ENCODE results near the gene ZNF135.

The ZNF135 gene

DNA sequence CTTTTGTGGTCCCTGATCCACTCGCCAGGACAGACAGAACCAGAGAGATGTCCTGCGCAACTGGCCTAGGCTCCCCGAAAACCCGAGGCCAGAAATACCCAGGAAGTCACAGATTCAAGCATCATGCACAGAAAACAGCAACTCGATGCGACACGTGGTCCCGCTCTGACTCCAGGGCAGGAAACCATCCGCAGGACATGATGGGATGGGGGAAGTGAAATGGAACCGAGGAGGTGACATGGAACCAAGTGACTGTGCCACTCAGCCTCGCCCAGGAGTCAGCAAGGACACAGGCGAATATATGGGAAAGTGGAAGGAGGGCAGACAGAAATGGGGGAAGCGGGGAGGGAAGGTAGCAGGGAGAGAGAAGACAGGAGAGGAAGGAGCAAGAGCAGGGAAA is 37.8 kb downstream of the ZNF135 start:
- DNase-seq, result no peak

DNA sequence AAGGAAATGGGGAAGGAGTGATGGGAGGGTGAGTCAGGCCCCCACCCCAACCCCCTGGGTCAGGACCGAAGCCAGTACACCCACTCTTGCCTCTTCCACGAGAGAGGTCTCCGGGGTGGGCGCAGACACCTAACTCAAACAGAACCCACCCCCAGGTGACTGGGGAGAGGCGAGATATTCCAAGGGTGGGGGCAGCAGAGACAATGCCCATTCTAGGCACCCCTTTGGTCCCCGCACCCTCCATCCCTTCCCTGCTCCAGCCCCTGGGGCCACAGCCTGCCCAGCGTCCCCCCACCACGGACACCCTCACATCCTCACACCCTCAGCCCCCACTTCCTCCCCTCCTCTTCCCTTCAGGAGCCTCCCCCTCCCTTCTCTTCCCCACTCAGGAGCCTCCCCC is 38.3 kb downstream of the ZNF135 start:
- no peak for DNase-seq

DNA sequence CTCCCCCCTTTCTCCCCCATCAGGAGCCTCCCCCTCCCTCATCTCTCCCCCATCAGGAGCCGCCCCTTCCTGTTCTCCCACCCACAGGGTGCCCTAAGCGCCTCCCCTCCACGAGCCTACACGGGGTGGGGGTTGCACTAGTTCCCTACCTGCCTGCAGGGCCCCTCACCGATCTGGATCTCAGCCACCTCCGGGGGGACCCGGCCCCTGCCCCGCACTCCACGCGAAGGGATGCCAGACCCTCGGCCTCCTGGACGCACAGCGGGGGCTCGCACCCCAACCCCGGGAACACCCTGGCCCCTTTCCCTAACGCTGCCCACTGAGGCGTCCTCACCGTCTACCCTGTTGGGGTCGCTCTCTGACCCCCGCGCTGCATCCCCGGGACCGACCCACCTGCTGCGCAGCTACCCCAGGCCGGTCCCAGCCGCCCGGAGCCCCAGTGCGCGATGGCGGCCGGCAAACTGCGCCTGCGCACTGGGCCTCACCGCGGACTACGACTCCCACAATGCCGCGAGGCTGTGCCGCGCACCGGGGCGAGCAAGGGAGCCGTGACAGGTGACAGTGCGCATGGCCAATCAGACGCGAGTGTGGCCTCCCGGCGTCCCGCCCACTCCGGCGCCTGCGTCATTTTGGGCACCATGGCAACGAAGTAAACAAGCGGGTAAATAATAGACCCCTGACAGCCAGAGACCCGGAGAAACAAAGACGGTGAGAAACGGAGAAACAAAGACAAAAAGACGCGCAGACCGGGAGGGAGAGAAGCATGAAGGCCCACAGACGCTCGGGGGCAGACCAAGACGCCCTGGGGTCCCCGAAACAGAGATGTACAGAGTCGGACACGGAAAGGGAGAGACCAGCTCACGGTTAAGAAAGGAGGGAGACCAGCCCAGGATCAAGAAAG is 38.9 kb downstream of the ZNF135 start, which contains the start of gene ZSCAN18:
ZSCAN18 (minus strand) TSS at position 451 of the 901 bp plus-strand sequence. CDS start 7,964 bp downstream, outside the sequence.
- DNase-seq, result peak; percentile 96

DNA sequence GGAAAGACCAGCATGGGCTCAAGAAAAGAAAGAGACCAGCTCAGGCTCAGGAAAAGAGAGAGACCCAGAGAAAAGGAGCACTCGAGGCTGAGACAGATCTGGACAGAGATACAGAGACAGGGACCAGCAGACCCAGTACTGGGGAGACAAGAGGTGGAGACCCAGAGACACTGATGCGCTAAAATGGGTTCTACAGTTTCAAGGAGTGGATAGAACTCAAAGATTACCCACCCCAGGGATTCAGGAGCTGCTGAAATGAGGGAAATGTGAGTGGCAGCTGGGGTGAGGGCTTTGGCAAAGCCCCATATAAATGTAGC is 39.6 kb downstream of the ZNF135 start:
- DNase-seq, result no peak

DNA sequence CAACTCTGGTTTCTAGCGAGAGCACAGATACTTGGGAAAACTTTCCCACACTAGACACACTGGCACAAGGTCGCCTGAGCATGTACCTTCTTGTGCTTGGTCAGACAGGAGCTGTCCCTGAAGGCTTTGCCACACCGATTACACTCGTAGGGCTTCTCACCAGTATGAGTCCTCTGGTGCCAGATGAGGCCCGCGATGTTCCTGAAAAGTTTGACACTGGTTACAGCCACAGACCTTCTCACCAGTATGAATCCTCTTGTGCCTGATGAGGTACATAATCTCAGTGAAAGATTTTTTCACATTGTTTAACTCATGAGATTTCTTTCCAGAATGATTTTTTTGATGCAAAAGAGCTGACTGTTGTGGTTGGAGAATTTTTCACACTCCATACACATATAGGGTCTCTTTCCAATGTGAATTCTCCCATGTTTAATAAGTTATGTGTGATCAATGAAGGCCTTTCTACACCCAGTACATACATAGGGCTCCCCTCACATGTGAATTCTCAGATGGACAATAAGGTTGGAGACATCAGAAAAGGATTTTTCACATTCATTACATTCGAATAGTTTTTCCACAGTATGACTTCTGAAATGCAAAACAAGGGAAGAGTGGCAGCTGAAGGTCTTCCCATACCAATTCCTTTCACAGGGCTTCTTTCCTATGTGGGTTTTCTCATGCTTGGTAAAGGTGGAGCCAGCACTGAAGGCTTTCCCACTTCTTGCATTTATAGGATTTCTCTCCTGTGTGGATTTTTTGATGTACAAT is 48.9 kb downstream of the ZNF135 start:
- DNase-seq, result no peak

DNA sequence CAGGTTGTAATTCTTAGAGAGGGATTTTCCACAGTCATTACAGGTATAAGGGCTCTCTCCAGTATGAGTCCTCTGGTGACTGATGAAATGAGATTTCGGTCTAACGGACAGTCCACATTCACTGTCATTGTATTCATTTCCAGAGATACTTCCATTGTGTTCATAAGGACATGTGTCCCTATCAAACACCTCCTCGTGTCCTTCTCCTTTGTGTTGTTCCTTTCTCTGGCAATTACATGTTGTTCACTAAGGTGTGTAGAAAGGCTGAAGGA is 49.4 kb downstream of the ZNF135 start:
- DNase-seq, result no peak

DNA sequence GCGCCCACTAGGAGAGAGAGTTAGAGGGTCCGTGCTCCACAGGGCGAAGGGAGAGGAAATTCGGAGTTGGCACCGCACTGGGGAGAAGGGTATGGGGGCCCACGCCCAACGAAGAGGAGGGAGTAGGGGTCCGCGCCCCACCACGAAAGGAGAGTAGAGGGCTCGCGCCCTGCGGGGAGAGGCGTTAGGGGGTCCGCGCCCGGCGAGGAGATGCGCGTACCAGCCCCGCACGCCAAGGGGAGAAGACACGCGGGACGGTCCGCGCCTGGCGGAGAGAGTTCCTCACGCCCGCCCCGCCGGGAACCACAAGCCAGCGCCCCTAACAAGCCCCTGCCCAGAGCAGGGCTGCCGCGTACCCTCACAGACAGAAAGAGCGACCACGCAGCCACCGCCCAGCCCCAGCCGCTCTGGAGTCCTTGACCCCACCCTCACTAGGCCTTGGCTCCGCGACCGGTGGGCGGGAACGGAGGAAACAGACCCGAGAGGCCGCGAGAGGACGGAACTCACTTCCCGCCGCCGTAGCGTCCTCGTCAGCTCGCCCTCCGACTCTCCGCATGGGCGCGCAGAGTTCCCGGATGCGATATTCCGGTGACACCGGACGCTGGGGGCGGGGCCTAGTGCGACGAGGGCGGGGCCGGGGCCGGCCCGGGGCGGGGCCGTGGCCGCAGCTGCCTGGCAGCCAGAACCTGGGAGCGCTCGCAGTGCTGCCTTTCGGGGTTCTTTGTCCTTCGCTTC is 58.9 kb downstream of the ZNF135 start:
- DNase-seq, result no peak

DNA sequence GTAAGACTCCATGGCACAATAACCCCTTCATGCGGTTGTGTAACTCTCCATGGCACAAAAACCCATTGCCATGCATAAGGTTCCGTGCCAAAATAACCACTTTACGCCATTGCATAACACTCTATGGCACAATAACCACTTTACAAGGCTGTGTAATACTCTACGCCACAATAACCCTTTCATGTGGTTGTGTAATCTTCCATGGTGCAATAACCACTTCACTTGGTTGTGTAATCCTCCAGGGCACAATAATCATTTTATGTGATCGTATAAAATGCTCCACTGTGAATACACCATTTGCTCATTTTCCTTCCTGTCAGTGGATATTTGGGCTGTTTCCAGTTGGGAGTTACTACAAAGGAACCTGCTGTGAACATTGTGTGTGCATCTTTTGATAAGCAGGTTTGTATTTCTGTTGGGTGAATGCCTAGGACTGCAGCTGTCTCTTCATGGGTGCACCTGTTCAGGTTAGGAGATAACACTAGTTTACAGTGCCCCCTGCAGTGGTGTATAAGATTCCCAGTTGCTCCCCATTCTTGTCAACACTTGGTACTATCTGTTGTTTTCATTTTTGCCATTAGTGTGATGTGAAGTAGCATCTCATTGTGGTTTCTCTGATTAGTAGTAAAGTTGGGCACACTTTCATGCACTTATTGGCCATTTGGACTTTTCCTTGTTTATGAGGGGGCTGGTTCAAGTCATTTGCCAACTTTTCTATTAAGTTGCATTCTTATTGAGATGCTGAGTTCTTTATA is 60.1 kb downstream of the ZNF135 start:
- DNase-seq, result no peak

Measured in KG1 (cell line).